HG03457 (cell line): ENCODE measurements around the gene COL4A5.

Source experiments
- ATAC-seq: cut with Tn5 transposase; IDR thresholded peaks from one replicate; pipeline ENCODE4 v1.9.1; 2021; ENCODE audit warnings: moderate number of reproducible peaks; ENCODE audit not compliant: unreplicated experiment

Gene COL4A5

GRCh38 chrX:108737754-108738153, 298.1 kb downstream of the COL4A5 start:
- no peak for ATAC-seq

GRCh38 chrX:108740299-108740774, 300.7 kb downstream of the COL4A5 start:
- ATAC-seq = no peak
